Muscle of arm (tissue), 12 donors: ENCODE data around the gene ZC3H7B. TPM values are rescaled to one million over a fixed set of nuclear protein-coding genes. Genes with fewer than 3 reads are reported as not detected.
"Not testable (repeated sequence)": the region's sequence is repeated elsewhere in the genome, so short reads cannot be mapped to it uniquely, and the experiment has no call there.

Experiments used
- DNase-seq: peaks from one replicate; pipeline ENCODE4 v3.0.0-alpha.2; 2013
- polyA plus RNA-seq, 12 donors: library from polyadenylated mRNA; unstranded; fragments of 120-200 nt; gene quantifications; one replicate each; pipeline ENCODE4 v1.2.1, GENCODE V29; 2013; ENCODE audit not compliant: insufficient read length in 12 of 12

The ZC3H7B gene
- polyA plus RNA-seq, 12 donors = 32.3 to 57.9 (median 37.8) TPM; not detected in 1

GRCh38 chr22:41381329-41382097 lies 80.2 kb downstream of the ZC3H7B start, which contains the start of gene TEF:
Gene TEF (plus strand): TSS chr22:41381942. CDS start chr22:41382045, 103 bp downstream.
- peak; percentile 97 for DNase-seq

DNA sequence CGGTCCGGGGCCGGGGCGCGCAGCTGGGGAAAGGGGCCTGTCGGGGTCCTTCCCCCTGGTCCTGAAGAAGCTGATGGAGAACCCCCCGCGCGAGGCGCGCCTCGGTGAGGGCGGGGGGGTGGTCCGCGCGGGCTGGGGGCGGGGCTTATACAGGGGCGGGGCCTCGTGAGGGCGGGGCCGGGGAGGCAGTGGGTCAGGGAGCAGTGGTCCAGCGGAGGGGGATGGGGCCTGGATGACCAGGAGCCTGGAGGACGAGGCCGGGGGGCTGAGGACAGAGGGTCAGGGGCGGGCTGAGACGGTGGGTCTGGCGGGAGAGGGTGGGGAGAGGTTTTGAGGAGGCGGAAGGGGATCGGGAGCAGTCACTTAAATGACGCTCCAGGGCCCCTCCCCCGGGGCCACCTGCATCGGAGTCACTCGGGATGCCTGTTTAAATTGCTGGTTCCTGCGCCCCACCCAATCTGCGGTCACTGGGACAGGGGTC lies 80.8 kb downstream of the ZC3H7B start:
- peak; percentile 56 for DNase-seq

- peak; percentile 28 for DNase-seq
Observed at GRCh38 chr22:41382610-41383009, 81.3 kb downstream of the ZC3H7B start.

- no peak for DNase-seq
Observed at GRCh38 chr22:41383085-41383484, 81.8 kb downstream of the ZC3H7B start.

- DNase-seq = no peak
Observed at GRCh38 chr22:41384128-41384527, 82.8 kb downstream of the ZC3H7B start.

DNA sequence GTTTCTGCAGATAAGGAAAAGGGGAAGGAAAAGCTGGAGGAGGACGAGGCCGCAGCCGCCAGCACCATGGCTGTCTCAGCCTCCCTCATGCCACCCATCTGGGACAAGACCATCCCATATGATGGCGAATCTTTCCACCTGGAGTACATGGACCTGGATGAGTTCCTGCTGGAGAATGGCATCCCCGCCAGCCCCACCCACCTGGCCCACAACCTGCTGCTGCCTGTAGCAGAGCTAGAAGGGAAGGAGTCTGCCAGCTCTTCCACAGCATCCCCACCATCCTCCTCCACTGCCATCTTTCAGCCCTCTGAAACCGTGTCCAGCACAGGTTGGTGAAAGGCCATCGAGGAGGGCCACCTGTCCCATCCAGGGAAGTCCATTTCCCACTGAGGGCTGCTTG lies 86.0 kb downstream of the ZC3H7B start:
- DNase-seq = no peak

DNA sequence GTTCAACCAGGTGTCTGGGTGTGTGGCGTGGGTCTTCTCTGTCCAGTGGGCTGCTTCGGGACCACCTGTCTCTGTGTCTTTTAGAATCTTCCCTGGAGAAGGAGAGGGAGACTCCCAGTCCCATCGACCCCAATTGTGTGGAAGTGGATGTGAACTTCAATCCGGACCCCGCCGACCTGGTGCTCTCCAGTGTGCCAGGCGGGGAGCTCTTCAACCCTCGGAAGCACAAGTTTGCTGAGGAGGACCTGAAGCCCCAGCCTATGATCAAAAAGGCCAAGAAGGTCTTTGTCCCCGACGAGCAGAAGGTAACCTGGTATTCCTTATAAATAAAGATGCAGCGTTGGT lies 92.7 kb downstream of the ZC3H7B start:
- no peak for DNase-seq

DNA sequence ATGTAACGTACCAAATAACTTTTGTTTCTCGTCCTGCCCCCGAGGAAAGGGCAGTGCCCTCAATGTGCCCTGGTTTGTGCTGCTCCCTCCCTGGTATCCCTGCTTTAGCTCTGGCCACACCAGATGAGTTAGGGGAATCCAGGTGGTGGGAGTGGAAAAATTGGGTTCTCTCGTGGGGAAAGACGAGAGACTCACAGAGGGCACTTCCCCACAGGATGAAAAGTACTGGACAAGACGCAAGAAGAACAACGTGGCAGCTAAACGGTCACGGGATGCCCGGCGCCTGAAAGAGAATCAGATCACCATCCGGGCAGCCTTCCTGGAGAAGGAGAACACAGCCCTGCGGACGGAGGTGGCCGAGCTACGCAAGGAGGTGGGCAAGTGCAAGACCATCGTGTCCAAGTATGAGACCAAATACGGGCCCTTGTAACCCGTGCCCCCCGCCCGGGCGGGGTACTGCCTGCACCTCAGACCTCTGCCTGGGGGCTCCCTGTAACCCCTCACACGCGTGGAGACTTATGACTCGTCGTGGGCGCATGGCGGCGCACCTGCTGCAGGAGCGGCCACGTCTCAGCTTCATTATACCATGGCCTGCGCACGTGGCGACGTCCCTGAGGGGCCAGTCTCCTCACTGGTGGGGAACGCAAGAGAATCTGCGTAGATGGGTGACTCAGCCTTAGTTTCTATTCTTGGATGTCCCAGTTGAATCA lies 94.4 kb downstream of the ZC3H7B start:
- DNase-seq = no peak

GRCh38 chr22:41397143-41397811 lies 96.0 kb downstream of the ZC3H7B start:
- DNase-seq = no peak

GRCh38 chr22:41398921-41399320 lies 97.6 kb downstream of the ZC3H7B start:
- DNase-seq = no peak

- DNase-seq = peak; percentile 48
Observed at GRCh38 chr22:41401781-41402648, 100.7 kb downstream of the ZC3H7B start.

GRCh38 chr22:41402851-41403250 lies 101.5 kb downstream of the ZC3H7B start:
- not testable (repeated sequence) for DNase-seq

DNA sequence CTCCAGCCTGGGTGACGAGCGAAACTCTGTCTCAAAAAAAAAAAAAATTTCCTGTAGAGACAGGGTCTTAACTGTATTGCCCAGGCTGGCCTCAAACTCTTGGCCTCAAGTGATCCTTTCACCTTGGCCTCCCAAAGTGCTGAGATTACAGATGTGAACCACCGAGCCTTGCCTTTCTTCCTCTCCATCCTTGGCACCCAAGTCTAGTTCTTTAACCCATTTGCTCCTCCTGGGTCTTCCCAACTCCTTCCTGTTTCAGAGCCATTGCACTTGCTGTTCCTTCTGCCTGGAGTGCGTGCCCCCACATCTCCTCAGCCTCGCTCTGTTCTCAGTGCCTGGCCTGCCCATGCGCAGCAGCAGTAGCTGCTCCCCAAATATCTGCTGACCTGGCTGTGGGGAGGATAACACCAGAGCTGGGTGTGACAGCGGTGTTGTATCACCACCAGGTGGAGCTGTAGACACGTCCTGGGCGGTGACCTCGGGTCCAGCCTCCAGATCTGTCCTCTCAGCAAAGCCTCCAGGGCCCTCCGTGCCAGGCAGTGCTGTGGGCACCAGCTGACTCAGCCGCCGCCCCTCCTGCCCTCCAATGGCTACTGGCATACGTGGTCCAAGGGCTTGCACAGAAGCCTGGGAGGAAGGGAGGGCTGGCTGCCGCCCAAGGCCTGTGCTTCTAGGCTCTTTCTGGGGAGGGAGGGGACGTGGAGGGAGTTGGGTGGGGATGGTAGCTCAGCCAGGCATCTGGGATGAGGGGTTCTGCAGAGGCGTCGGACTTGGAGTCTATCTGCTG lies 102.4 kb downstream of the ZC3H7B start:
- DNase-seq = peak; percentile 84

GRCh38 chr22:41405588-41405987 lies 104.3 kb downstream of the ZC3H7B start:
- no peak for DNase-seq

- DNase-seq = no peak
Observed at GRCh38 chr22:41406410-41406809, 105.1 kb downstream of the ZC3H7B start.

DNA sequence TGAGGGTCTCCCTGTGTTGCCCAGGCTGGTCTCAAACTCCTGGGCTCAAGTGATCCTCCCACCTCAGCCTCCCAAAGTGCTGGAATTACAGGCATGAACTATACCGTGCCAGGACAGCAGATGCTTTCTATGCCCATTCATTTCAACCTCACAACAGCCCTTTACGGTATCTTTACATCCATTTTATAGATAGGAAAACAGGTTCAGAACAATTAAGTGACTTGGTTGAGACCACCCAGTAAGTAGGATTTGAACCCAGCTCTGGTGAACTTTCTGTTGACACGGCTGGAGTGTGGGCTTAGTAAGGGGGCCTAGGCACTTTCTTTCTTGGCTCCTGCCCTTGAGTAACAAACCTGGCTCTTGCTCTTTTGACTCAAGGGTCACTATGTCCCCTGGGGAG lies 106.1 kb downstream of the ZC3H7B start:
- no peak for DNase-seq

- DNase-seq = no peak
Observed at GRCh38 chr22:41408665-41409064, 107.3 kb downstream of the ZC3H7B start.
